K562 (cell line): ENCODE measurements around the gene VEGFA. TPM values are rescaled to one million over a fixed set of nuclear protein-coding genes. Genes with fewer than 3 reads are reported as not detected.

Source experiments
- ATAC-seq: fragments of 200-7000 bp; cut with Tn5 transposase; 3 replicates; pipeline ENCODE4 v1.9.1; 2020; ENCODE audit warnings: moderate library complexity
- BruUV-seq: library from RNA; stranded (reverse); fragments of 400-500 nt; replicated peaks from 2 replicates; lab custom pipeline; 2021; lab: Mats Ljungman, UMichigan
- CTCF ChIA-PET: fragments of 300-600 bp; formaldehyde crosslinking; extraction: SDS; loops from one replicate; lab custom pipeline; 2021; ENCODE audit warnings: low intra/inter-chr PET ratio; lab: Yijun Ruan, JAX
- POLR2A ChIA-PET: fragments of 300-600, 350-650 bp; sonication (Branson Sonifier 250); formaldehyde crosslinking; extraction: SDS; loops from one replicate; lab custom pipeline; 2021; ENCODE audit warnings: antibody characterized with exemption, inconsistent platforms; lab: Yijun Ruan, JAX
- DNase-seq, 4 experiments: peaks; one replicate each; pipeline versions ENCODE4 v3.0.0 to v3.0.0-alpha.2; 2011 to 2018; ENCODE audit warnings: low spot score in 3 of 4, mixed read lengths in 3 of 4; ENCODE audit errors: extremely low read depth in 1 of 4
- FAIRE-seq: peaks from 2 replicates; lab custom pipeline; 2011; peaks lifted over from hg19 to GRCh38; lab: Jason Lieb, UNC
- H2AFZ ChIP-seq: 2 replicates; pipeline ENCODE4 v1.6.0; 2011; ENCODE audit warnings: low read depth, low read length, control low read depth, inconsistent platforms
- H3K27ac ChIP-seq: fragments of 200-600 bp; 3 replicates; pipeline ENCODE4 v1.8.0; 2011; ENCODE audit warnings: low read depth, mild to moderate bottlenecking, control low read depth, inconsistent platforms, low read length, moderate library complexity, mixed read lengths; ENCODE audit errors: extremely low read depth
- H3K27me3 ChIP-seq, 2 experiments: fragments of 300-600 bp in 1 of 2; 2 replicates in 1 of 2; 3 replicates in 1 of 2; pipeline versions ENCODE4 v1.6.0 to v1.8.0; 2011; ENCODE audit warnings: inconsistent platforms in 2 of 2, low read length in 2 of 2, mild to moderate bottlenecking in 1 of 2, mixed read lengths in 1 of 2, moderate library complexity in 1 of 2; ENCODE audit not compliant: control insufficient read depth in 2 of 2, insufficient read depth in 2 of 2
- H3K36me3 ChIP-seq: fragments of 300-600 bp; 3 replicates; pipeline ENCODE4 v1.8.0; 2011; ENCODE audit warnings: mild to moderate bottlenecking, low read length, inconsistent platforms; ENCODE audit not compliant: control insufficient read depth, insufficient read depth
- H3K4me1 ChIP-seq, 2 experiments: fragments of 200-600 bp in 1 of 2; replicated peaks in 1 of 2; 2 replicates in 1 of 2; 3 replicates in 1 of 2; pipeline versions ENCODE4 v1.5.1 to v1.8.0; 2011; ENCODE audit warnings: inconsistent platforms in 2 of 2, low read length in 2 of 2, mild to moderate bottlenecking in 1 of 2, mixed read lengths in 1 of 2, moderate library complexity in 1 of 2; ENCODE audit not compliant: control insufficient read depth in 2 of 2, insufficient read depth in 2 of 2
- H3K4me2 ChIP-seq: 2 replicates; pipeline ENCODE4 v1.6.1; 2011; ENCODE audit warnings: low read length, control low read depth, inconsistent platforms, mixed read lengths; ENCODE audit not compliant: insufficient read depth
- H3K4me3 ChIP-seq: fragments of 200-600 bp; sonication (generic), shearing (Covaris generic); 2 replicates; pipeline ENCODE4 v1.5.1; 2016; ENCODE audit warnings: control low read depth, inconsistent platforms
- H3K79me2 ChIP-seq: fragments of 200-600 bp; 3 replicates; pipeline ENCODE4 v1.8.0; 2011; ENCODE audit warnings: low read length, inconsistent platforms; ENCODE audit not compliant: control insufficient read depth, insufficient read depth
- H3K9ac ChIP-seq, 2 experiments: 2 replicates each; pipeline versions ENCODE4 v1.6.0 to v1.6.1; 2011; ENCODE audit warnings: low read depth in 2 of 2, low read length in 2 of 2, control low read depth in 1 of 2, inconsistent platforms in 1 of 2, mild to moderate bottlenecking in 1 of 2, mixed read lengths in 1 of 2; ENCODE audit not compliant: insufficient read depth in 1 of 2
- H3K9me1 ChIP-seq: one replicate; pipeline ENCODE4 v1.6.0; 2011; ENCODE audit warnings: inconsistent platforms, mild to moderate bottlenecking, low read length, moderate library complexity; ENCODE audit not compliant: control insufficient read depth, insufficient read depth
- H3K9me3 ChIP-seq: replicated peaks from 2 replicates; pipeline ENCODE4 v1.5.1; 2011; ENCODE audit warnings: low read depth, low read length, inconsistent platforms; ENCODE audit not compliant: control insufficient read depth, insufficient read depth
- H4K20me1 ChIP-seq: replicated peaks from 2 replicates; pipeline ENCODE4 v1.6.1; 2011; ENCODE audit warnings: low read length, inconsistent platforms, mixed read lengths; ENCODE audit not compliant: control insufficient read depth, insufficient read depth
- CHD7 ChIP-seq: fragments of 200-600 bp; sonication (generic); IDR thresholded peaks from one replicate; pipeline ENCODE4 v1.6.1; 2012; ENCODE audit warnings: mild to moderate bottlenecking, low read depth, low read length, inconsistent platforms
- CTCFL ChIP-seq: IDR thresholded peaks from 2 replicates; pipeline ENCODE4 v1.6.1; 2011; ENCODE audit warnings: borderline replicate concordance, low read depth, mild to moderate bottlenecking, moderate library complexity, low read length; ENCODE audit not compliant: insufficient read depth, poor library complexity, severe bottlenecking
- ERF ChIP-seq: fragments of 450-650 bp; formaldehyde crosslinking; IDR thresholded peaks from 2 replicates; pipeline ENCODE4 v1.4.0; 2020; ENCODE audit warnings: mild to moderate bottlenecking, mixed read lengths
- HES1 ChIP-seq: fragments of 450-650 bp; IDR thresholded peaks from 2 replicates; pipeline ENCODE4 v1.6.1; 2016; ENCODE audit warnings: low read depth, mild to moderate bottlenecking, moderate library complexity
- HIVEP1 ChIP-seq: fragments of 250-450 bp; sonication (Bioruptor Pico); IDR thresholded peaks from 2 replicates; pipeline ENCODE4 v1.4.0; 2020; ENCODE audit warnings: mild to moderate bottlenecking
- WGBS: fragments of 100-300 bp; shearing (Covaris generic); methylation state at CpG from one replicate; pipeline ENCODE4 v1.1.6; 2016; ENCODE audit warnings: low coverage, mixed read lengths; ENCODE audit not compliant: insufficient coverage; ENCODE audit errors: missing lambda C conversion rate; 5-methylcytosine and 5-hydroxymethylcytosine counted together
- in situ Hi-C: fragments of 300-500 bp; cut with MboI; formaldehyde crosslinking; loops from 4 replicates; pipeline ENCODE4 v1.15.0; 2018; ENCODE audit warnings: inconsistent platforms, mixed read lengths
- intact Hi-C: fragments of 100-400 bp; cut with micrococcal nuclease; formaldehyde crosslinking; loops from 2 replicates; pipeline ENCODE4 v1.14.2; 2022
- polyA plus RNA-seq, 8 experiments: library from polyadenylated mRNA; depleted of rRNA in 4 of 8; stranded (reverse) in 5 of 8; unstranded in 3 of 8; fragments of >200 nt; fragmentation: Nextera tagmentation in 2 of 8; fragmentation: Illumina TruSeq in 1 of 8; extraction: Ambion mirVana in 2 of 8; extraction: Trizol in 1 of 8; gene quantifications; 2 replicates each; pipeline versions ENCODE4 v1.2.1 to v1.2.3, GENCODE V29; 2011 to 2014; ENCODE audit warnings: inconsistent platforms in 1 of 8, missing spikeins in 1 of 8
- total RNA-seq, 7 experiments: library from RNA; depleted of rRNA in 6 of 7; stranded (reverse); fragments of >200 nt in 6 of 7; fragmentation: Illumina TruSeq in 2 of 7; extraction: Trizol in 2 of 7; gene quantifications; 2 replicates each; pipeline versions ENCODE4 v1.2.1 to v1.2.3, GENCODE V29; 2011 to 2021; ENCODE audit warnings: low replicate concordance in 1 of 7

Gene VEGFA
- total and polyA plus RNA-seq, 9 of the 15 experiments (the other 6 are each of a cell fraction or from before 2014, with no cell fraction given), result 14.0 to 271 (median 124) TPM

GRCh38 chr6:43773980-43774775, 4.2 kb downstream of the VEGFA start:
- in situ Hi-C loops, result loop anchor here (5.0 kb wide), 3 partner anchors 107 to 283 kb away; no protein-coding TSS in a partner anchor
- no peak for FAIRE-seq
- Histone ChIP-seq H3K36me3 (peaks cover 72% of the 10 kb centered on the region), H2AFZ (no peak overlapping the region), H3K4me1 (peaks cover 29 to 63% of the 10 kb centered on the region in 2 experiments), H3K27ac (peak overlapping the region; percentile 91), H3K79me2 (peaks cover 93% of the 10 kb centered on the region), H4K20me1 (peaks cover 73% of the 10 kb centered on the region), H3K27me3 (no peaks in the 10 kb centered on the region), H3K4me3 (peak overlapping the region; percentile 97), H3K4me2 (peak overlapping the region; percentile 98), H3K9me1 (peaks cover 33% of the 10 kb centered on the region), H3K9me3 (no peaks in the 10 kb centered on the region), H3K9ac (peak overlapping the region; percentile 97 to 99)
- DNase-seq, result no peak
- ChIA-PET CTCF (interaction anchor here (0.6 to 2.6 kb wide), 13 partner anchors 50 to 565 kb away, joined by 3 to 11 read pairs (median 4); partner anchors contain the start of gene SLC35B2), POLR2A (interaction anchor here (0.6 to 7.0 kb wide), 28 partner anchors 8 to 473 kb away, joined by 3 to 59 read pairs (median 3); partner anchors contain the start of genes GTPBP2, HSP90AB1 and MAD2L1BP)
- WGBS, result 37% methylated on average over 12 of the region's 12 CpGs
- intact Hi-C loops, result loop anchor here (1.0 to 5.0 kb wide), 5 partner anchors 24 to 107 kb away; no protein-coding TSS in a partner anchor
- no peak for ATAC-seq
- BruUV-seq, result no TSS peak
- TF ChIP-seq CTCFL, result no peak
- TF ChIP-seq HES1, result no peak
- no peak for TF ChIP-seq HIVEP1 (CRISPR knock-in tag)
- no peak for TF ChIP-seq CHD7
- TF ChIP-seq ERF (CRISPR knock-in tag), result no peak
